GM12872 (cell line): ENCODE results near the gene RIBC2.

Experiments
- CTCF ChIP-seq: IDR thresholded peaks from 3 replicates; pipeline ENCODE4 v1.5.1; 2011; ENCODE audit warnings: low read depth, mild to moderate bottlenecking, low read length, moderate library complexity; ENCODE audit not compliant: insufficient read depth

RIBC2 gene

GRCh38 chr22:45452565-45453379 lies 39.3 kb downstream of the RIBC2 start:
- TF ChIP-seq CTCF: no peak

GRCh38 chr22:45453764-45454163 lies 40.3 kb downstream of the RIBC2 start:
- TF ChIP-seq CTCF: no peak

- no peak for TF ChIP-seq CTCF
Measured at GRCh38 chr22:45454275-45454674, 40.8 kb downstream of the RIBC2 start.

- no peak for TF ChIP-seq CTCF
Measured at GRCh38 chr22:45455212-45455611, 41.7 kb downstream of the RIBC2 start.

GRCh38 chr22:45455621-45456020 lies 42.1 kb downstream of the RIBC2 start:
- TF ChIP-seq CTCF: no peak

GRCh38 chr22:45456811-45457210 lies 43.3 kb downstream of the RIBC2 start:
- no peak for TF ChIP-seq CTCF

- no peak for TF ChIP-seq CTCF
Measured at GRCh38 chr22:45458532-45458931, 45.0 kb downstream of the RIBC2 start.

GRCh38 chr22:45459235-45459634 lies 45.7 kb downstream of the RIBC2 start:
- no peak for TF ChIP-seq CTCF
